Endothelial cell of umbilical vein (primary cell): ENCODE measurements around the gene TTC1. TPM values are rescaled to one million over a fixed set of nuclear protein-coding genes. Genes with fewer than 3 reads are reported as not detected.

Experiments used
- BruUV-seq: library from RNA; stranded (reverse); fragments of 400-500 nt; replicated peaks from 2 replicates; lab custom pipeline; 2021; lab: Mats Ljungman, UMichigan
- CTCF ChIA-PET: fragments of 300-600, 350-600 bp; sonication (Branson Sonifier 250); formaldehyde crosslinking; loops from one replicate; lab custom pipeline; 2021; ENCODE audit warnings: antibody characterized with exemption, inconsistent platforms; lab: Charles Lee
- POLR2A ChIA-PET: fragments of 300-600, 350-600 bp; sonication (Branson Sonifier 250); formaldehyde crosslinking; loops from one replicate; lab custom pipeline; 2021; ENCODE audit warnings: antibody characterized with exemption, inconsistent platforms; lab: Charles Lee
- DNase-seq: peaks from one replicate; pipeline ENCODE4 v3.0.0-alpha.2; 2011; ENCODE audit warnings: low read depth, low spot score
- FAIRE-seq: peaks from 2 replicates; lab custom pipeline; 2011; peaks lifted over from hg19 to GRCh38; lab: Jason Lieb, UNC
- H2AFZ ChIP-seq: 2 replicates; pipeline ENCODE4 v1.6.0; 2012; ENCODE audit warnings: low read depth, low read length, control low read depth, inconsistent platforms
- H3K27ac ChIP-seq: 2 replicates; pipeline ENCODE4 v1.5.1; 2011; ENCODE audit warnings: low read depth, mild to moderate bottlenecking, control low read depth, low read length, moderate library complexity; ENCODE audit not compliant: insufficient read depth
- H3K27me3 ChIP-seq, 2 experiments: 2 replicates each; pipeline versions ENCODE4 v1.6.0 to v1.6.1; 2011; ENCODE audit warnings: low read length in 2 of 2, mixed read lengths in 1 of 2; ENCODE audit not compliant: control insufficient read depth in 2 of 2, insufficient read depth in 2 of 2
- H3K36me3 ChIP-seq, 2 experiments: 2 replicates in 1 of 2; 3 replicates in 1 of 2; pipeline ENCODE4 v1.5.1; 2011; ENCODE audit warnings: low read length in 2 of 2, mild to moderate bottlenecking in 1 of 2, moderate library complexity in 1 of 2; ENCODE audit not compliant: control insufficient read depth in 2 of 2, insufficient read depth in 2 of 2; ENCODE audit errors: extremely low read depth in 1 of 2
- H3K4me1 ChIP-seq: 3 replicates; pipeline ENCODE4 v1.5.1; 2011; ENCODE audit warnings: mild to moderate bottlenecking, low read length; ENCODE audit not compliant: control insufficient read depth, insufficient read depth; ENCODE audit errors: extremely low read depth
- H3K4me2 ChIP-seq: 2 replicates; pipeline ENCODE4 v1.6.1; 2011; ENCODE audit warnings: low read length, control low read depth, mixed read lengths; ENCODE audit not compliant: insufficient read depth
- H3K4me3 ChIP-seq, 3 experiments: fragments of 200-600 bp in 1 of 3; sonication (generic), shearing (Covaris generic) in 1 of 3; replicated peaks in 1 of 3; 2 replicates each; pipeline ENCODE4 v1.5.1; 2011 to 2016; ENCODE audit warnings: control low read depth in 3 of 3, low read length in 3 of 3, mild to moderate bottlenecking in 2 of 3, inconsistent platforms in 1 of 3, low read depth in 1 of 3, moderate library complexity in 1 of 3; ENCODE audit not compliant: insufficient read depth in 1 of 3
- H3K79me2 ChIP-seq: 2 replicates; pipeline ENCODE4 v1.6.0; 2012; ENCODE audit warnings: low read length, inconsistent platforms; ENCODE audit not compliant: control insufficient read depth, insufficient read depth
- H3K9ac ChIP-seq: replicated peaks from 2 replicates; pipeline ENCODE3; 2011; ENCODE audit warnings: low read length, control low read depth; ENCODE audit not compliant: insufficient read depth; ENCODE audit errors: extremely low read depth
- H3K9me1 ChIP-seq: replicated peaks from 3 replicates; pipeline ENCODE4 v1.6.0; 2011; ENCODE audit warnings: mild to moderate bottlenecking, low read length; ENCODE audit not compliant: control insufficient read depth, insufficient read depth; ENCODE audit errors: extremely low read depth
- H3K9me3 ChIP-seq: replicated peaks from 2 replicates; pipeline ENCODE4 v1.5.1; 2012; ENCODE audit warnings: low read length, inconsistent platforms; ENCODE audit not compliant: control insufficient read depth, insufficient read depth
- H4K20me1 ChIP-seq: replicated peaks from 2 replicates; pipeline ENCODE3; 2011; ENCODE audit warnings: mild to moderate bottlenecking, low read length; ENCODE audit not compliant: control insufficient read depth, insufficient read depth; ENCODE audit errors: extremely low read depth
- EZH2 ChIP-seq: IDR thresholded peaks from 2 replicates; pipeline ENCODE4 v1.6.1; 2012; ENCODE audit warnings: borderline replicate concordance, low read depth, mild to moderate bottlenecking, moderate library complexity, low read length, inconsistent platforms; ENCODE audit not compliant: severe bottlenecking
- FOS ChIP-seq: IDR thresholded peaks from 2 replicates; pipeline ENCODE4 v1.6.1; 2011; ENCODE audit warnings: mild to moderate bottlenecking, low read length, moderate library complexity, borderline replicate concordance; ENCODE audit not compliant: insufficient read depth
- GATA2 ChIP-seq: IDR thresholded peaks from 2 replicates; pipeline ENCODE4 v1.7.0; 2011; ENCODE audit warnings: low read depth, mild to moderate bottlenecking, moderate library complexity, mixed read lengths, low read length; ENCODE audit not compliant: insufficient read length, insufficient read depth
- JUN ChIP-seq: IDR thresholded peaks from 2 replicates; pipeline ENCODE4 v1.6.1; 2011; ENCODE audit warnings: borderline replicate concordance, low read depth; ENCODE audit not compliant: insufficient read length, insufficient read depth
- MYC ChIP-seq: IDR thresholded peaks from one replicate; pipeline ENCODE4 v1.6.1; 2011; ENCODE audit warnings: mild to moderate bottlenecking, low read depth, low read length
- POLR2A ChIP-seq: IDR thresholded peaks from 2 replicates; pipeline ENCODE4 v1.6.1; 2012; ENCODE audit warnings: low read depth, mild to moderate bottlenecking, control low read depth, low read length
- POLR2AphosphoS5 ChIP-seq: IDR thresholded peaks from 2 replicates; pipeline ENCODE4 v1.6.1; 2012; ENCODE audit warnings: low read depth, mild to moderate bottlenecking, control low read depth, low read length, moderate library complexity; ENCODE audit not compliant: insufficient read depth
- dilution Hi-C: fragments of 300-500 bp; cut with MboI; formaldehyde crosslinking; loops from one replicate; pipeline ENCODE4 v1.15.0; 2019; ENCODE audit warnings: low sequenced_read_pairs; ENCODE audit not compliant: extremely low pct_ligation_motif_present
- intact Hi-C: fragments of 100-400 bp; cut with micrococcal nuclease; formaldehyde crosslinking; loops from one replicate; pipeline ENCODE4 v1.10.0; 2022
- polyA plus RNA-seq, 4 experiments: library from polyadenylated mRNA; depleted of rRNA in 3 of 4; stranded (reverse) in 3 of 4; unstranded in 1 of 4; fragments of >200 nt; gene quantifications; 2 replicates each; pipeline versions ENCODE4 v1.2.1 to v1.2.3, GENCODE V29; 2011 to 2012; ENCODE audit warnings: missing spikeins in 1 of 4
- total RNA-seq: library from RNA; stranded (reverse); gene quantifications from 2 replicates; pipeline ENCODE4 v1.2.3, GENCODE V29; 2021
- TF ChIP-seq, protein P1 (sequence below): IDR thresholded peaks from 2 replicates; pipeline ENCODE4 v1.6.1; 2011; ENCODE audit not compliant: insufficient read depth, insufficient read length
- TF ChIP-seq, protein P2 (sequence below), 2 donors: IDR thresholded peaks; 1 replicate in 1 of 2; 2 replicates in 1 of 2; pipeline ENCODE4 v1.5.1; 2011; ENCODE audit warnings: low read length in 2 of 2, mild to moderate bottlenecking in 2 of 2, moderate library complexity in 2 of 2, control low read depth in 1 of 2, inconsistent platforms in 1 of 2, low read depth in 1 of 2; ENCODE audit not compliant: insufficient read depth in 1 of 2; ENCODE audit errors: extremely low read depth in 1 of 2

TTC1 gene
- total and polyA plus RNA-seq, 2 donors (not counting 3 experiments of a cell fraction or from before 2014, with no cell fraction given) = 23.9 to 62.6 TPM

DNA sequence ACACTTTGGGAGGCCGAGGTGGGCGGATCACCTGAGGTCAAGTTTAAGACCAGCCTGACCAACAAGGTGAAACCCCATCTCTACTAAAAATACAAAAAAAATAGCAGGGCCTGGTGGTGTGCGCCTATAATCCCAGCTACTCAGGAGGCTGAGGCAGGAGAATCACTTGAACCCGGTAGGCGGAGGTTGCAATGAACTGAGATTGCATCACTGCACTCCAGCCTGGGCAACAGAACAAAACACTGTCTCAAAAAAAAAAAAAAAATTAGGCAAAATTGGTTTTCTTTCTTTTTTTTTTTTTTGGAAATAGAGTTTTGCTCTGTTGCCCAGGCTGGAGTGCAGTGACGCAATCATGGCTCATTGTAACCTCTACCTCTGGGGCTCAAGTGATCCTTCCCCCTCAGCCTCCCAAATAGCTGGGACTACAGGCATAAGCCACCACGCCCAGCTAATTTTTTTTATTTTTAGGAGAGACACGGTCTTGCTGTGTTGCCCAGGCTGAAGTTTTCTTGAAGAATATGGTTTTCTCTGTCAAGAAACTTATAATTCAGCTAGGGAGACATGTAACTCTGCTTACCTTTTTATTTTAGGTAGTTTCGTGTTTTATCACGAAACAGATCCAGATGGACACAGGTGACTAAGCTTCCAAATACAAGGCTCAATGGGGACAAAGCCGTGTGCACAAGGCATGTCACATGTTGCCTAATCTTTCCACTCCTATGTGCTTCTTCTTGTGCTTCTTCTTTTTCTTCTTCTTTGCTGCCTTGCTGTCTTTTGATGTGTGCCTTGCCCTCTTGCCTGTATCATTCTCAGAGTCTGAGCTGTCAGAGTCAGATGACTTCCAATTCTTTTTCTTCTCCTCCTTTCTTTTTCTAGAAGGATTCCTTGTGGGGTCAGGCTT is 14.3 kb downstream of the TTC1 start:
- DNase-seq = no peak
- Histone ChIP-seq H3K4me3 (no peak overlapping the region), H3K4me2 (no peak overlapping the region), H3K27me3 (no peaks in the 10 kb centered on the region), H3K9ac (no peak overlapping the region), H3K9me1 (no peaks in the 10 kb centered on the region), H3K36me3 (peaks cover 0 to 2% of the 10 kb centered on the region in 2 experiments), H3K79me2 (peaks cover 5% of the 10 kb centered on the region), H3K27ac (no peak overlapping the region), H2AFZ (no peak overlapping the region), H4K20me1 (no peaks in the 10 kb centered on the region), H3K4me1 (peaks cover 15% of the 10 kb centered on the region), H3K9me3 (no peaks in the 10 kb centered on the region)
- FAIRE-seq = no peak
- TF ChIP-seq JUN (no peak), EZH2 (no peak)
- no TSS peak for BruUV-seq
- POLR2A ChIA-PET = no interaction called here
- dilution Hi-C loops (no loop called here), intact Hi-C loops (loop anchor here (2.0 kb wide), 1 partner anchor 60 kb away; no protein-coding TSS in a partner anchor)
- CTCF ChIA-PET = interaction anchor here (0.7 to 8.4 kb wide), 9 partner anchors 11 to 369 kb away, joined by 3 to 254 read pairs (median 13); no protein-coding TSS in a partner anchor

DNA sequence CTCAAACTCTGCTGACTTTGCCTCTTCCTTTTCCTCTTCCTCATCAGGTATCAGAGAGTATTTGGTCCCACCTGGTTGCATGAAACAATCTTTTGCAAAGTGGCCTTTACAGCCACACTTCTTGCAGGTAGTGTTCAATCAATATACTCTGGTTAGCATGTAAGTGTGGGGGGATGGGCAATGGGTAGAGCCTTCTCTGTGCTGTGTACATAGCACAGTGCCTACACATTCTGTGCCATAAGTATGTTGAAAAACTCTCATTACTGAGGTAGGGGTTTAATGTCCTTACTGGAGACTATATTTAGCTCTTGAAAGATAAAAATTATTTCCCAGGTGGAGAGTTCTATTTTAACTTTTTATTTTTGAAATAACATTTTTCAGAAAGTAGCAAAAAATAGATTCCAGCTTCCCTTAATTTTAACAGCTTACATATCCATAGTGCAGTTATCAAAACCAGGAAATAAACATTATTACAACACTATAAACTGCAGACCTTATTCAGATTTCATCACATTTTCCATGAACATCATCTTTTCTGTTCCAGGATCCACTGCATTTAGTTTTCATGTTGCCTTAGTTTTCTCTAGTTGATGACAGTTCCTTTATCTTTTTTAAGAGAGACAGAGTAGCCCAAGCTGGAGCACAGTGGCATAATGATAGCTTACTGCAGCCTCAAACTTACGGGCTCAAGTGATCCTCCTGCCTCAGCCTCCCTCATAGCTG is 15.1 kb downstream of the TTC1 start:
- no peaks in the 10 kb centered on the region for H3K27me3 ChIP-seq
- no peaks in the 10 kb centered on the region for H3K9me1 ChIP-seq
- intact Hi-C loops (loop anchor here (2.0 kb wide), 1 partner anchor 59 kb away; no protein-coding TSS in a partner anchor), dilution Hi-C loops (no loop called here)
- H3K9me3 ChIP-seq = no peaks in the 10 kb centered on the region
- H3K4me1 ChIP-seq = peaks cover 15% of the 10 kb centered on the region
- H3K79me2 ChIP-seq = peaks cover 7% of the 10 kb centered on the region
- no peak overlapping the region for H3K27ac ChIP-seq
- no TSS peak for BruUV-seq
- ChIA-PET CTCF (interaction anchor here (1.4 to 8.4 kb wide), 6 partner anchors 11 to 368 kb away, joined by 4 to 254 read pairs (median 30); no protein-coding TSS in a partner anchor), POLR2A (no interaction called here)
- H4K20me1 ChIP-seq = no peaks in the 10 kb centered on the region
- DNase-seq = no peak
- peaks cover 0 to 2% of the 10 kb centered on the region in 2 experiments for H3K36me3 ChIP-seq
- no peak overlapping the region for H2AFZ ChIP-seq
- H3K4me3 ChIP-seq = no peak overlapping the region
- H3K9ac ChIP-seq = no peak overlapping the region
- no peak for FAIRE-seq
- no peak overlapping the region for H3K4me2 ChIP-seq
- no peak for TF ChIP-seq FOS
- no peak for TF ChIP-seq EZH2
- TF ChIP-seq POLR2A = no peak
- TF ChIP-seq, protein P1, sequence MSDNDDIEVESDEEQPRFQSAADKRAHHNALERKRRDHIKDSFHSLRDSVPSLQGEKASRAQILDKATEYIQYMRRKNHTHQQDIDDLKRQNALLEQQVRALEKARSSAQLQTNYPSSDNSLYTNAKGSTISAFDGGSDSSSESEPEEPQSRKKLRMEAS = no peak
- no peak for TF ChIP-seq GATA2
- TF ChIP-seq POLR2AphosphoS5 = no peak
- TF ChIP-seq JUN = no peak
- TF ChIP-seq, protein P2, sequence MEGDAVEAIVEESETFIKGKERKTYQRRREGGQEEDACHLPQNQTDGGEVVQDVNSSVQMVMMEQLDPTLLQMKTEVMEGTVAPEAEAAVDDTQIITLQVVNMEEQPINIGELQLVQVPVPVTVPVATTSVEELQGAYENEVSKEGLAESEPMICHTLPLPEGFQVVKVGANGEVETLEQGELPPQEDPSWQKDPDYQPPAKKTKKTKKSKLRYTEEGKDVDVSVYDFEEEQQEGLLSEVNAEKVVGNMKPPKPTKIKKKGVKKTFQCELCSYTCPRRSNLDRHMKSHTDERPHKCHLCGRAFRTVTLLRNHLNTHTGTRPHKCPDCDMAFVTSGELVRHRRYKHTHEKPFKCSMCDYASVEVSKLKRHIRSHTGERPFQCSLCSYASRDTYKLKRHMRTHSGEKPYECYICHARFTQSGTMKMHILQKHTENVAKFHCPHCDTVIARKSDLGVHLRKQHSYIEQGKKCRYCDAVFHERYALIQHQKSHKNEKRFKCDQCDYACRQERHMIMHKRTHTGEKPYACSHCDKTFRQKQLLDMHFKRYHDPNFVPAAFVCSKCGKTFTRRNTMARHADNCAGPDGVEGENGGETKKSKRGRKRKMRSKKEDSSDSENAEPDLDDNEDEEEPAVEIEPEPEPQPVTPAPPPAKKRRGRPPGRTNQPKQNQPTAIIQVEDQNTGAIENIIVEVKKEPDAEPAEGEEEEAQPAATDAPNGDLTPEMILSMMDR (IDR thresholded peaks at IDR 0.05; ENCODE audit: extremely low read depth in 1 of 2, insufficient read depth in 1 of 2, low read depth in 1 of 2, low read length in 2 of 2) = no peak
- no peak for TF ChIP-seq MYC
